HuH-7 (cell line): ENCODE results near the gene MYL5.
"Not testable (repeated sequence)": the region's sequence is repeated elsewhere in the genome, so short reads cannot be mapped to it uniquely, and the experiment has no call there.

Source experiments
- DNase-seq: peaks from one replicate; pipeline ENCODE4 v3.0.0; 2011; ENCODE audit warnings: low spot score

Gene MYL5

GRCh38 chr4:657834-658667 lies 16.3 kb upstream of the MYL5 start:
- no peak for DNase-seq

- DNase-seq, result no peak
These were observed 15.4 kb upstream of the MYL5 start for GRCh38 chr4:658681-659667.

- no peak for DNase-seq
These were observed 14.5 kb upstream of the MYL5 start for GRCh38 chr4:659851-660250.

GRCh38 chr4:660401-660800 lies 13.9 kb upstream of the MYL5 start:
- DNase-seq, result no peak

- DNase-seq, result no peak
These were observed 13.1 kb upstream of the MYL5 start for GRCh38 chr4:661231-661630.

GRCh38 chr4:661881-662761 lies 12.2 kb upstream of the MYL5 start:
- DNase-seq, result no peak

GRCh38 chr4:663046-663437 lies 11.3 kb upstream of the MYL5 start:
- DNase-seq, result no peak

GRCh38 chr4:663438-664428 lies 10.6 kb upstream of the MYL5 start:
- no peak for DNase-seq

GRCh38 chr4:664713-665231 lies 9.6 kb upstream of the MYL5 start:
- no peak for DNase-seq

GRCh38 chr4:665381-665750 lies 9.0 kb upstream of the MYL5 start:
- no peak for DNase-seq

- DNase-seq, result no peak
These were observed 8.4 kb upstream of the MYL5 start for GRCh38 chr4:665751-666435.

- DNase-seq, result no peak
These were observed 7.9 kb upstream of the MYL5 start for GRCh38 chr4:666436-666810.

GRCh38 chr4:666822-667544 lies 7.4 kb upstream of the MYL5 start:
- no peak for DNase-seq

- DNase-seq, result no peak
These were observed 6.8 kb upstream of the MYL5 start for GRCh38 chr4:667545-667925.

GRCh38 chr4:668219-668618 lies 6.1 kb upstream of the MYL5 start:
- not testable (repeated sequence) for DNase-seq

GRCh38 chr4:669806-670559 lies 4.4 kb upstream of the MYL5 start:
- not testable (repeated sequence) for DNase-seq

GRCh38 chr4:671769-672168 lies 2.6 kb upstream of the MYL5 start:
- DNase-seq, result no peak

GRCh38 chr4:673349-674091 lies 822 bp upstream of the MYL5 start:
- no peak for DNase-seq
